HG02678 (cell line): ENCODE data around the gene PPP1R7.
A peak's percentile ranks its signal among the peaks of the same experiment; 100 is the strongest.
"Not testable (repeated sequence)": the region's sequence is repeated elsewhere in the genome, so short reads cannot be mapped to it uniquely, and the experiment has no call there.

ENCODE experiments used
- ATAC-seq: cut with Tn5 transposase; IDR thresholded peaks from one replicate; pipeline ENCODE4 v1.9.1; 2021; ENCODE audit warnings: mild to moderate bottlenecking, moderate library complexity; ENCODE audit not compliant: unreplicated experiment

PPP1R7 gene

GRCh38 chr2:241149925-241150659, at the start of gene PPP1R7:
Gene PPP1R7, plus strand, starts transcription at chr2:241150467. Its CDS starts 29 bp downstream, at chr2:241150496.
- peak; percentile 78 for ATAC-seq

GRCh38 chr2:241102239-241102803, 47.9 kb upstream of the PPP1R7 start, which contains the start of gene MTERF4:
Gene MTERF4, minus strand, starts transcription at chr2:241102287. Its CDS starts 14 bp downstream, at chr2:241102273.
- ATAC-seq, result peak; percentile 94

DNA sequence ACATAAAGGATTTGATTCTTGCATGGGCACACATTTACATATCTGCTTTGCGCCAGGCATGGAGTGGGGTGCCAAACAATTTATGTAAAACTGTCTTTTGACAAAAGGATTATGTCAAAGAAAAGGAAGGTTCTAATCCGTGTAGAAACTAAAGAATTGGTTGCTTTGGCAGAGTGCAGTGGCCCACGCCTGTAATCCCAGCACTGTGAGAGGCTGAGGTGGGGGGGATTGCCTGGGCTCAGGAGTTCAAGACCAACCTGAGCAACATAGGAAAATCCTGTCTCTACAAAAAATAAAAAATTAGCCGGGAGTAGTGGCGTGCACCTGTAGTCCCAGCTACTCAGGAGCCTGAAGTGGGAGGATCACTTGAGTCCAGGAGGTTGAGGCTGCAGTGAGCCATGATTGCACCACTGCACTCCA, 47.1 kb upstream of the PPP1R7 start:
- ATAC-seq, result no peak

DNA sequence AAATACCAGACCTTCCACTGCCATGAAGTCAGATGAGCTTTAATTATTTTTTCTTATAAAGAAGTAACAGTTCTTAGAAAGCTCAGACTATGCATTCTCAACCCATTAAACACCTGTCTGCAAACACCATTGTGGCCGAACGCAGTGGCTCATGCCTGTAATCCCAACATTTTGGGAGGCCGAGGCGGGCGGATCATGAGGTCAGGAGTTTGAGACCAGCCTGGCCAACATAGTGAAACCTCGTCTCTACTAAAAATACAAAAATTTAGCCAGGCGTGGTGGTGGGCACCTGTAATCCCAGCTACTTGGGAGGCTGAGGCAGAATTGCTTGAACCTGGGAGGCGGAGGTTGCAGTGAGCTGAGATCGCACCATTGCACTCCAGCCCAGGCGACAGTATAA, 45.7 kb upstream of the PPP1R7 start:
- not testable (repeated sequence) for ATAC-seq

GRCh38 chr2:241105641-241106040, 44.6 kb upstream of the PPP1R7 start:
- no peak for ATAC-seq

- no peak for ATAC-seq
Observed at GRCh38 chr2:241107031-241107783, 43.1 kb upstream of the PPP1R7 start.

- no peak for ATAC-seq
Observed at GRCh38 chr2:241108271-241109209, 41.7 kb upstream of the PPP1R7 start.

DNA sequence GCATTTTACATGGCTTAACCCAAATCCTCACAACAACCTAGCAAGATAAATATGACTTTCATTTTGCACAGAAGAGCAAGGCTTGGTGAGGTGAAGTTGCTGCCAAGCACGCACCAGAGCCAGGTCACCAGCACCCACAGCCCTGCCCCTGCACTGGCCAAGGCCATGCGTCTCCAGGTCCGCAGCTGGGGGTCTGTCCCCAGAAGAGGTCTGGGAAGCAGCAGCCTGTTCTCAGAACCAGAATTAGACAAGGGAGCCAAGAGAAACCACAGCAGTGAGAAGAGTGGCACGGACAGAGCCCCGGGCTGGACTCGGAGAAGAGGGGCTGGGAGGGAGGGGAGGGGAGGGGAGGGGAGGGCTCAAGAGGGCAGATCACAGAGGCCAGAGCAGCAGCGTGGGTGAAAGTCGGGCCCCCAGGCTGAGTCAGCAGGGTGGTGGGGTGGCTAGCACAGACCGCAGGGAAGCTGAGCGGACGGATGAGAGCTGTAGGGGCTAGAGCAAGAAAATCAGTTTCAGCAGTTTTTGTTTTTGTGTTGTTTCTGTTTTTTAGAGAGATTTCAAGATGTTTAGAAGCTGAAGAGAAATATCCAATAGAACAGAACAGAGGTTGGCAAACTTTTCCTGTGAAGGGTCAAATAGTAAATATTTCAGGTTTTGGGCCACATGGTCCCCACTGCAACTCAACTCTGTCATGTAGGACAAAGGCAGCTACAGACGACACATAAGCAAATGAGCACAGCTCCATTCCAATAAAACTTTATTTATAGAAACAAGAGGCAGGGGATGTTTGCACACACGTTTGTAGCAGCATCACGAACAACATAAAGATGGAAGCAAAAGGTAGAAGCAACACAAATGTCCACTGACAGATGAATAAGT, 40.8 kb upstream of the PPP1R7 start:
- no peak for ATAC-seq

- no peak for ATAC-seq
Observed at GRCh38 chr2:241110089-241110606, 40.1 kb upstream of the PPP1R7 start.

DNA sequence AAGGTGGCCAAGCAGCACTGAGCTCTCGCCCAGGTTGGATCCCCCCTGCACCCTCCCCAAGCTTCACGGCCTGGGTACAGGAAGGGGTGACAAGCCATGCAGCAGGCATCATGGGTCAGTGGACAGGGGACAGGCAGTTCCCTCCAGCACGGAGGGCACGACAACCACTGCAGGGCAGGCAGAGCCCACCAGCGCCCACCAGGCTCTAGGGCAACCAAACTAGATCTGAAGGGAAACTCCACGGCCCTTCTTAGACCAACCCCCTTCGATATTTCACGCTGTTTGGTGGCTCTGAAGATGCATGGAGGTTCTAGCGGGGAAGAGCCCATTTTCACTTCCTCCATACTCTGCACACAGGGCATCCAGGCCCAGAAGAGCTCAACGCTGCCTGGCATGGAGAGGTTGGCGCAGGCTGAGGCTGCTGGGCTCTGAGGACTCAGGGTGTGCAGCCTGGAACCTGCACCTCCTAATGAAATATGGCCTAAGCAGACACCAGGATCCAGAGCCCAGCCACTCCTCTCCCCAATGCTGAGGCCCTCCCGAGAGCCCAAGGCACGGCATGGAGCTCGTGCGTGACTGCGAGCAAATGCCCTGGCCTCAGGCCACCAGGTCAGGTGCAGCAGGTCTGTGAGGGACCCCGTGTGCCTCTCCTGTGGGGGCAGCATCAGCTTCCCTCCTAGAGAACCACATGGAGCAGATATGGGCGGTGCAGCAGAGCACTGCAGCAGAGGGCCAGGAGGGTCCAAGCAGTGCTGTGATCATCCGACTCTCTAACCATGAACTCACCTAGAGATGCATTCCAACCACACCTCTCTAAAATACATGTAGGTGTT, 39.4 kb upstream of the PPP1R7 start:
- no peak for ATAC-seq

DNA sequence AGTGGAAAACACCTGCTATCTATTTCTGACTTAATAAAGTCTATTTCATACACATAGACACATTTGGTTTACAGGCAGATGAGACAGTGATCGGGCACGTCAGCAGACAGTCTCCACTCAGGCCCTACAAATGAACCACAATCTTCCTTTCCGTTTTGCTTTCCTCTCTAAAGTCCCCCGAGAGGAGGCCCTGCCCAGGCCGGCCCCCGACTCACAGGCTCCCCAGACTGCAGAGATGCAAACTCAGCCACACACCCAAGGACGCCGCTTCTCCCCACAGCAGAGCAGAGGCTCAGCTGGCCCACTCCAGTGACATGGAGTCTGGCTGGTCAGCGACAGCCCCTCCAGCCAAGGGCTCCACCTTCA, 38.8 kb upstream of the PPP1R7 start:
- ATAC-seq, result no peak

DNA sequence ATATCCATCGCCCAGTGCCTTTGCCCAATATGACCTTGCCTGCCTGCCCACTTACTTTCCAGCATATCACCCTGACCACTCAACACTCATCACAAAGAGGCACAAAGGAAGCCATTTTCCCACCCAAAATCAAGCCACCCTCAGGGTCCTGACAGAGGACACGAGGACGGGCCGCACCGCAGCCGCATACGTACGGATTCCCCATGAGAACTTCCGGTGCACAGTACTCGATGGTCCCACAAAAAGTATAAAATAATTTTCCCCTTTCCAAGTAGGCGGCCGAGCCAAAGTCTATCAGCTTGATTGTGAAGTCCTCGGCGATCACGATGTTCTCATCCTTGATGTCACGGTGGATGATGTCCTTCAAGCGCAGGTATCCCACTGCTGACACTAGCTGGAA, 38.2 kb upstream of the PPP1R7 start:
- no peak for ATAC-seq

GRCh38 chr2:241112592-241112991, 37.7 kb upstream of the PPP1R7 start:
- no peak for ATAC-seq

GRCh38 chr2:241114836-241115235, 35.4 kb upstream of the PPP1R7 start:
- ATAC-seq, result no peak

DNA sequence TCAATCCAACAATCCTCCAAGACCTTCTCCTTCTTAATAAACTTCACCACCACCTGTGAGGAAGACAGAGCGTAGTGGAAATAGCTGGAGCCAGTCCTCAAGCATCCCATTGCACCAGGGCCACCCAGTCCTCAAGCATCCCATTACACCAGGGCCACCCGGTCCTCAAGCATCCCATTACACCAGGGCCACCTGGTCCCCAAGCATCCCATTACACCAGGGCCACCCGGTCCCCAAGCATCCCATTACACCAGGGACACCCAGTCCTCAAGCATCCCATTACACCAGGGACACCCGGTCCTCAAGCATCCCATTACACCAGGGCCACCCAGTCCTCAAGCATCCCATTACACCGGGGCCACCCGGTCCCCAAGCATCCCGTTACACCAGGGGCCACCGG, 34.9 kb upstream of the PPP1R7 start:
- no peak for ATAC-seq

- ATAC-seq, result no peak
Observed at GRCh38 chr2:241116606-241117560, 33.4 kb upstream of the PPP1R7 start.

GRCh38 chr2:241118737-241119505, 31.3 kb upstream of the PPP1R7 start:
- ATAC-seq, result no peak
